Activated naive CD4-positive, alpha-beta T cell treated with anti-CD3 and anti-CD28 coated beads, Interleukin-2, amount 50 U/mL, for 16 hours (primary cell): ENCODE results near the gene APOBEC3F.
"Not testable (repeated sequence)": the region's sequence is repeated elsewhere in the genome, so short reads cannot be mapped to it uniquely, and the experiment has no call there.

Experiments used
- DNase-seq: peaks from one replicate; pipeline ENCODE4 v3.0.0-alpha.2; 2020

The APOBEC3F gene

GRCh38 chr22:39076155-39077025 is 35.7 kb downstream of the APOBEC3F start:
- not testable (repeated sequence) for DNase-seq

DNA sequence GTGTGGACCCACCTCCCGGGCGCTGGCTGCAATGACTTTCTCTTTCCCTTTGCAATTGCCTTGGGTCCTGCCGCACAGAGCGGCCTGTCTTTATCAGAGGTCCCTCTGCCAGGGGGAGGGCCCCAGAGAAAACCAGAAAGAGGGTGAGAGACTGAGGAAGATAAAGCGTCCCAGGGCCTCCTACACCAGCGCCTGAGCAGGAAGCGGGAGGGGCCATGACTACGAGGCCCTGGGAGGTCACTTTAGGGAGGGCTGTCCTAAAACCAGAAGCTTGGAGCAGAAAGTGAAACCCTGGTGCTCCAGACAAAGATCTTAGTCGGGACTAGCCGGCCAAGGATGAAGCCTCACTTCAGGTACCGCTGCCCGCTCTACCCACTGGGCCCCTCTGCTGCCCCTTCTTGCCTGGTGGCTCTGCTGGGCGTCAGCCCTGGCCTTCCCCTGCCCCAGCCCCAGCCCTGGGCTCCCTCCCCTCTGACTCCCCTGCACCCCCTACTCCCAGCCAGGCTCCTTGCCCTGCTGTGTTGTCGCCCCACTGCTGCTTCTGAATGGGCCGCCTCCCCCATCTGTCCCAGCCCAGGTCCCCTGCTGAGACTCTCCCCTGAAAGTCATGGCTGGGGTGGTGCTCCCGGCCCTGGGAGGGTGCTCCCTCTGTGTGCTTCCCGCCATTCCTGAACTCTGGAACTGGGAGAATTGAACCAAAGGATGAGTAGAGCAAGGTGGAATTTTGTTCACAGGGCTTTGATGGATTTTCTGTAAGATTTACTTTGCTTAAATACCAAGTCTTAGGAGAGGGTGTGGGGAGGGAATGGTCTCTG is 36.6 kb downstream of the APOBEC3F start, which contains the start of gene APOBEC3G:
Gene APOBEC3G (plus strand): TSS at position 250 of the 815 bp plus-strand sequence. CDS start 87 bp downstream, at position 337.
- peak; percentile 28 for DNase-seq

DNA sequence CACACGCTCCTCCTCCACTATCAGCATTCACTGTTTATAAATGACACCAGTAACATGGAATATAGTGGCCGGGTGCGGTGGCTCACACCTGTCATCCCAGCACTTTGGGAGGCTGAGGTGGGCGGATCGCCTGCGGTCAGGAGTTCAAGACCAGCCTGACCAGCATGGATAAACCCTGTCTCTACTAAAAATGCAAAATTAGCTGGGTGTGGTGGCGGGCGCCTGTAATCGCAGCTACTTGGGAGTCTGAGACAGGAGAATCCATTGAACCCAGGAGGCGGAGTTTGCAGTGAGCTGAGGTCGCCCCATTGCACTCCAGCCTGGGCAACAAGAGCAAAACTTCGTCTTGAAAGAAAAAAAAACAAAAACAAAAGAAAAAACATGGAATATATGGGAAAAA is 37.2 kb downstream of the APOBEC3F start:
- not testable (repeated sequence) for DNase-seq

DNA sequence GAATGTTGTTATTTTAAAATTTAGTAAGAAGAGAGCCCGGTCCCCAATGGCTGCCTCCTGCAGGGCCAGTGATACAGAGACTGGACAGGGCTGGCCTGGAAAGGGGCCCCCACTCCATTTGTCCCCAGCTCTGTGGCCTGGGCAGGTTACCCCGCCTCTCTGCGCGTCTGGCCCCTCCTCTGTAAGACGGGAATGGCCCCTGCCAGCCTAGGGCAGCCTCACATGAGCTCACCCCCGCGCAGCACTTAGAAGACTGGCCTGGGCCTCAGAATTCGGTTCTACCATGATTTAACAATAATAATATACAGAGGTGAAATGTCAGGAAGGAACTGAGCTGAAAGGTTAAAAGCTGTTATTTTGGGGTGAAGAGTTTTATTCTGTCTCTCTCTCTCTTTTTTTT is 37.7 kb downstream of the APOBEC3F start:
- DNase-seq = no peak

- DNase-seq = not testable (repeated sequence)
These were observed 38.5 kb downstream of the APOBEC3F start for GRCh38 chr22:39079054-39079637.

DNA sequence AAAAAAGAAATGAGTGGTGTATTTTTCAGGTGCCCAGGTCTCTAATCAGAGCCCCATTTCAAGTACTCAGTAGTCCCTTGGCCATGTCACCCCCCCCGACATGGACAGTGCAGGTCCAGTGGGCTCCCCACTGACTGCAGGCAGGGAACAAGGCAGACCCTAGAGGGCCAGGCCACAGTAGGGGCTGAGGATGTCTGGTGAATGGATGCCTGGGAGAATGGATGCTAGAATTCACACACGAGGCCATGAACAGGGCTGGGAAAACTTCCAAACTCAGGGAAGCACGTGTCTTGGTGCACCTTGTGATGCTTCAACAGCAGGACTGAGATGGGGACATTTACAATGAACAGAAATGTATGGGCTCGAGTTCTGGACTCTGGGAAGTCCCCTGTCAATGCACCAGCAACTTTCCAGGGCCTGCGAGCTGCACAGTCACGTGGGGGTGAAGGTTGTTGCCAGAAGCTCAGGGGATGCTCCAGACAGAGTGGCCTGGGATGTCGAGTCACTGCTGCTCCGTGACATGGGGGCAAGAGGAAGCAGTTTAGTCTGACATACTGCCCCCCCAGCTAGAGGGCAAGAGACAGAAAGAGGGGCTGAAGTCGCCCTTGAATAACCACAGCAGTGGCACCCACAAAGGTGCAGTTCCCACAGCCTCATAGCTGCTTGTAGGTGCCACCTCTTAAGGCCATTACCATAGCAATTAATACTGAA is 39.5 kb downstream of the APOBEC3F start:
- DNase-seq = no peak

GRCh38 chr22:39081016-39081415 is 40.4 kb downstream of the APOBEC3F start:
- DNase-seq = no peak

DNA sequence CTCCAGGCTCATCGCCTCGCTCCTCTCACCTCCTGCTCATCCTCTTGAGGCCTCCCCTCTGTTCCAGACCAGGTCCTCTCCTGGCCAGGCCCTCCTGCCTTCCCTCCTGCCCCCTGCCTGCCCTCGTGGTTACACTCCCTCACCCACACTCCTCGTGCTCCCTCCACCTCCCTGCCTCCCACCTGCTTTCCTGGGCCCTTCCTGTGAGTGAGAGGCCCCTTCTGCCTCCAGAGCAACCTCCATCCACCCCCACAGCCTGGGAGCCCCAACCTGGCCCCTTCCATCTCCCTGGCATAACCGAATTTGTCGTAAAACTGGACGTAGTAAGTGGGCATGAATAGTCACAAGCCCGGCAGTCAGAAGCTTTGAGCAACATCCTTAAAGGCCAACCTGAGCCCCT is 40.9 kb downstream of the APOBEC3F start:
- no peak for DNase-seq

DNA sequence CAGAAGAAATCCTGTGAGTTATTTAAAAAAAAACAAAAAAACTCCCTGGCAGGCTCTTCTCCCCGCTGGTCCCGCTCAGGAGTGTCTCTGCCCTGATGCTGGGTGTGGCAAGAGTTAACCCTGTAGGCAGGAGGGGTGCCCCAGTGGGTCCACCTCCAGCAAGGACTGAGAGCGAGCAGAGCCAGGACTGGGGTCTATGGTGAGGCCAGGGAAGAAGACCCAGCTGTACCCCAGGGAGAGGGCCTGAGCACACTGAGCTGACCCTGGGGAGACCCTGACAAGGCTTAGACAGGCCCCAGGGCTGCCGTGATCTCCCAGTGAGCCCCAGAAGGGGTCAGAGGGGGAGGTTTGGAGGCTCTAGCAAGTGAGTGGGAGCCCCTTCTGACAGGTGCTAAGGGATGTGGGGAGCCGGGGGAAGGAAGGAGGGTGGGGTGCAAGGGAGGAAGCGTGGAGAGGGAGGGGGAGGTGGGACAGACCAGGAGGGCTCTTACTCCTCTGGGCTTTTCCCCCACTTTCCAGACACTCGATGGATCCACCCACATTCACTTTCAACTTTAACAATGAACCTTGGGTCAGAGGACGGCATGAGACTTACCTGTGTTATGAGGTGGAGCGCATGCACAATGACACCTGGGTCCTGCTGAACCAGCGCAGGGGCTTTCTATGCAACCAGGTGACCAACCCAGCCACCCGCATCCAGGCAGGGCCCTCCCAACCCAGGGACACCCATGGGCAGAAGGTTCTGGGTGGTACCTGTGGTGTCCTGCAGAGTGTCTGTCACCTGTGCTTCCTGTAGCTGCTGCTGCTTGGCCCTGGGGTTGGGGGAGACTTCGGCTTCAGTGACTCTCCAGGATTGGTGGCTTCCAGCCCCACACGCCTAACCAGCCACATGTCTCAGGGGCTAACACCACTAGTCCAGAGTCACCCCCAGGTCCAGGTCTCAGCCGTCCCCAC is 42.8 kb downstream of the APOBEC3F start:
- no peak for DNase-seq

GRCh38 chr22:39084666-39085065 is 44.0 kb downstream of the APOBEC3F start:
- no peak for DNase-seq

GRCh38 chr22:39087098-39087497 is 46.4 kb downstream of the APOBEC3F start:
- DNase-seq = no peak

GRCh38 chr22:39087881-39088684 is 47.4 kb downstream of the APOBEC3F start:
- DNase-seq = no peak

DNA sequence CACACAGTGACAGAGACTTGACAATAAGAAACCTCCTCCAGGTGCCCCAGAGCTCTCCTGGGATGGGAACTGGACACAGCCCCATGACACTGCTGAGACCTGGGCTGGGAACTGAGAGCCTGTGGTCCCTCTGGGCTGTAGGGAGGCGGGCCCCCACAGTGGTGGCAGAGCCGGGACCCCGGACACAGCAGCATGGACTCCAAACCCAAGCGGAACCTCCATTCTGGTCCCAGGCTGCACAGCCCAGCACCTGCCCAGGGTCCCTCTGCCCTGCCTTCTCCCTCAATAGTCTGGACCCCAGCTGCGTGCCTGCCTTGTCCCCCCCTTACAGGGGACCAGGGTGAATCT is 48.0 kb downstream of the APOBEC3F start:
- DNase-seq = no peak

DNA sequence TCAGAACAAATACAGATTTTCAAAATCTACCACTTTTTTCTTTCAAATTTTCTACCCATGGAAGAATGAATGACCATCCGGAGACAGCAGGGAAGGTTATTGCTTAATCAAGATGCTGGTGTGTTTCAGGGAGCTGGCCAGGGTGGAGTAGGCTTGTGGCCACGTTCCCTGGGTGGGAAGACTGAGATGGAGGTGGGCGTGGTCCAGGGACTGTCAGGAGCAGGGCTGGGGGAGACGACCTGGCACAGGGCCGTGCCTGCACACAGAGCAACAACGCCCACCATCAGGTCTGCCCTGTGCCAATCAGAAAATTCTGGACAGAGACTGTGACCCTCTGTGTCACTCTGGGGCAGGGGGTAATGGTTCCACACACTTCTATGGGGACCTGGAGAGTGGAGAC is 49.3 kb downstream of the APOBEC3F start:
- DNase-seq = no peak

GRCh38 chr22:39090426-39091064 is 49.9 kb downstream of the APOBEC3F start:
- peak; percentile 65 for DNase-seq

GRCh38 chr22:39091126-39092081 is 50.7 kb downstream of the APOBEC3F start:
- DNase-seq = no peak

GRCh38 chr22:39092111-39092862 is 51.6 kb downstream of the APOBEC3F start:
- no peak for DNase-seq

- DNase-seq = no peak
These were observed 54.2 kb downstream of the APOBEC3F start for GRCh38 chr22:39094717-39095389.
